GM12864 (cell line): ENCODE results near the gene SLC39A11.

Source experiments
- DNase-seq: peaks from one replicate; pipeline ENCODE4 v3.0.0-alpha.2; 2011; ENCODE audit warnings: low read depth
- H3K4me3 ChIP-seq: 2 replicates; pipeline ENCODE4 v1.5.1; 2011; ENCODE audit warnings: mild to moderate bottlenecking, low read depth, low read length, control low read depth
- TF ChIP-seq, protein P1 (sequence below): IDR thresholded peaks from 2 replicates; pipeline ENCODE4 v1.5.1; 2011; ENCODE audit warnings: low read depth, mild to moderate bottlenecking, moderate library complexity, low read length, control low read depth, inconsistent platforms; ENCODE audit errors: missing control alignments

Gene SLC39A11

GRCh38 chr17:72952220-72952619, 140.3 kb downstream of the SLC39A11 start:
- no peak for DNase-seq
- no peak overlapping the region for H3K4me3 ChIP-seq
- TF ChIP-seq, protein P1, sequence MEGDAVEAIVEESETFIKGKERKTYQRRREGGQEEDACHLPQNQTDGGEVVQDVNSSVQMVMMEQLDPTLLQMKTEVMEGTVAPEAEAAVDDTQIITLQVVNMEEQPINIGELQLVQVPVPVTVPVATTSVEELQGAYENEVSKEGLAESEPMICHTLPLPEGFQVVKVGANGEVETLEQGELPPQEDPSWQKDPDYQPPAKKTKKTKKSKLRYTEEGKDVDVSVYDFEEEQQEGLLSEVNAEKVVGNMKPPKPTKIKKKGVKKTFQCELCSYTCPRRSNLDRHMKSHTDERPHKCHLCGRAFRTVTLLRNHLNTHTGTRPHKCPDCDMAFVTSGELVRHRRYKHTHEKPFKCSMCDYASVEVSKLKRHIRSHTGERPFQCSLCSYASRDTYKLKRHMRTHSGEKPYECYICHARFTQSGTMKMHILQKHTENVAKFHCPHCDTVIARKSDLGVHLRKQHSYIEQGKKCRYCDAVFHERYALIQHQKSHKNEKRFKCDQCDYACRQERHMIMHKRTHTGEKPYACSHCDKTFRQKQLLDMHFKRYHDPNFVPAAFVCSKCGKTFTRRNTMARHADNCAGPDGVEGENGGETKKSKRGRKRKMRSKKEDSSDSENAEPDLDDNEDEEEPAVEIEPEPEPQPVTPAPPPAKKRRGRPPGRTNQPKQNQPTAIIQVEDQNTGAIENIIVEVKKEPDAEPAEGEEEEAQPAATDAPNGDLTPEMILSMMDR: no peak

GRCh38 chr17:72950242-72950931, 142.1 kb downstream of the SLC39A11 start:
- H3K4me3 ChIP-seq: no peak overlapping the region
- no peak for DNase-seq
- TF ChIP-seq, protein P1: no peak

DNA sequence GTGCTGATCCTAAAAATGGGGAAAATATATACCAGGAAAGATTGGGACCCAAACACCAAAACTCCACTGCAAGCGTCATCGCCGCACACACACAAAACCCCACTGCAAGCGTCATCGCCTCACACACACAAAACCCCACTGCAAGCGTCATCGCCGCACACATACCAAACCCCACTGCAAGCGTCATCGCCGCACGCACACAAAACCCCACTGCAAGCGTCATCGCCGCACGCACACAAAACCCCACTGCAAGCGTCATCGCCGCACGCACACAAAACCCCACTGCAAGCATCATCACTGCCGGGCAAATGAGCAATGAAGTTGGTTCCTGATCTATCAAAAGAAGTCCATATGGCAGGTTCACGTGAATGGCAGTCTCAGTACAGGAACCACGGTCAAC, 144.4 kb downstream of the SLC39A11 start:
- H3K4me3 ChIP-seq: no peak overlapping the region
- TF ChIP-seq, protein P1: no peak
- no peak for DNase-seq

DNA sequence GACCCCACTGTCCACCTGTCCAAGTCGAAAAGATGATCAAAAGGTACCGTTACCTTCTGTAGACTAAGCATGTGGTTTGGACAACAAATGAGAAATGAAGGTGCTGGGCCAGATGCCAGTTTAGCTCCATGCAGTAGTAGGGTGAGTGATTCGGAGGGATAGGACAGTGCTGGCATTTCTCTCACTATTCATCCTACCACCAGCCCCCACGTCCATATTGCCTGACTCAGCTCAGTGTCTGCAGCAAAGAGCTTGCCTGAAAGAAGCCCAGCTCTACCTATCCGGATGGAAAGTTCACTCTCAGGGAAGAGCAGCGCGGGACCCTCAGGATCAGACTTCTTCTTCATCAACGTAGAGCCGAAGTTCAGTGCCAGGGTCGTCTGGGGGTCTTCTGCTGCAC, 145.0 kb downstream of the SLC39A11 start:
- TF ChIP-seq, protein P1: no peak
- H3K4me3 ChIP-seq: no peak overlapping the region
- no peak for DNase-seq

DNA sequence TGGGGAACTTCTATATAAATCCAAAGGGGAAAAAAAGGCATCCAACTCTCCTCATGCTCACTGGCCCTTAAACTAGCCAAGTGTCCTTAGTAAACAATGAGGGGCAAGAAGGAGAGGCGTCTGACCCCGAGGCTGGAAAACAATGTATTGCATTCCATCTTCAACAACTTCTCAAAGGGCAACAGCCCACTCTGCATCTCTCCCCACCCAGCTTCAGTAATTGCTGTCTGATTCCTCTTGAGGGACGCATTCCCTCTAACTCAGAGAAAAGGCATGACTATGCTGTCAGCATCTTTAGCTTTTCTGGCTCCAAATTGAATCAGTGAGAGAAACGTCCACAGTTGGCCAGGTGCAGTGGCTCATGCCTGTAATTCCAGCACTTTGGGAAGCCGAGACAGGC, 145.8 kb downstream of the SLC39A11 start:
- no peak overlapping the region for H3K4me3 ChIP-seq
- TF ChIP-seq, protein P1: no peak
- no peak for DNase-seq

DNA sequence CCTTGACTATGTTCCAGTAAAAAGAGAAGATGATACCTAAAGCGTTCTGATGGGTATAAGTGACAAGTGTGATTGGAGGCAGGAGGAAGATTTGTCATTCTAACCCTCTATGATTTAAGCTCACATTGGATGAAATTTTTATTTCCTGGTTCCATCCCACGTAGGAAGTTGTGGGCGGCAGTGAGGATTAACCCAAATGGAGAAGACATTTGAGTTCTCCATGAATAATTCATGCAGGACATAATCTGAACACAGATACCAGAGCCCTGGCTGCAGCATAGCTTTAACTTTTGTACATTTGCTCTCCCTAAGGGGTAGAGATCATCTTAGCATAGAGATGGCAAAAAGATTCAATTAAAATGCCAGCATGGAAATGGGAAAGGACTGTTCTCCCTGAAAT, 146.3 kb downstream of the SLC39A11 start:
- no peak overlapping the region for H3K4me3 ChIP-seq
- TF ChIP-seq, protein P1: no peak

DNA sequence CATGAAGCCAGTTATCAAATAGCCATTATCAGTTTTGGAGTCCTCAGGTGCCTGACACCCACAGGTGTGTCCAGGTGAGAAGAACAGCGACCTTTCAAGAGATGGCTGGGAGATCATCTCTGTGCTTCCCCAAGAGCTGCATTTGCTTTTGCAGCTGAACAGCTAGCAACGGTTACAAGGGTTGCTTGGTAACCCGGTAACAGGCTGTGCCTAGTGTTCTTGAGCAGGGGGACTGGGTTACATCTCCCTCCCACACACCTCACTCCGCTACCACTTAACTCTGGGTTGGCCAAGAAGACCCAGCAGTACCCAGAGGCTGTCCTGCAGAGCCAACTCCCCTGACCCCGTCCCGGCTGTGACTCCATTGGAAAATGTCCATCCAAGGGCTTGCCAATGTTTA, 147.0 kb downstream of the SLC39A11 start:
- H3K4me3 ChIP-seq: no peak overlapping the region

More for the DNA sequence above, 146.3 kb downstream of the SLC39A11 start:
- DNase-seq: no peak

More for the DNA sequence above, 147.0 kb downstream of the SLC39A11 start:
- TF ChIP-seq, protein P1: no peak
- no peak for DNase-seq
